ENCODE measurements around the gene TIGD6. TPM values are rescaled to one million over a fixed set of nuclear protein-coding genes. Genes with fewer than 3 reads are reported as not detected.
"Not testable (repeated sequence)": the region's sequence is repeated elsewhere in the genome, so short reads cannot be mapped to it uniquely, and the experiment has no call there.

TIGD6 gene
- total RNA-seq, 1 donor from 2014 or later = 2.4 TPM

- peak within 1 kb of the TSS; percentile 99 for H3K27ac Mint-ChIP-seq
- H3K36me3 Mint-ChIP-seq (ENCODE audit: low read depth) = peaks cover 3% of the 10 kb centered on the region
- DNase-seq (ENCODE audit: low spot score) = peak; percentile 94
- H3K4me1 Mint-ChIP-seq (ENCODE audit: low read depth) = peaks cover 33% of the 10 kb centered on the region
- intact Hi-C loops (cut with micrococcal nuclease) = loop anchor here (1.0 to 5.0 kb wide), 4 partner anchors 108 to 613 kb away; partner anchors contain the start of gene GRPEL2
- H3K4me3 Mint-ChIP-seq (ENCODE audit: low read depth) = peak within 1 kb of the TSS; percentile 89
- no peaks in the 10 kb centered on the region for H3K27me3 Mint-ChIP-seq (ENCODE audit: low read depth)
- H3K9me3 Mint-ChIP-seq = no peaks in the 10 kb centered on the region
Observed at GRCh38 chr5:149960272-149961185, 39.9 kb downstream of the TIGD6 start, which contains the start of gene SLC26A2. Gene SLC26A2 (plus strand): TSS chr5:149960758. CDS start chr5:149977653, 16,895 bp downstream.

GRCh38 chr5:149959406-149960236, 40.8 kb downstream of the TIGD6 start:
- intact Hi-C loops (cut with micrococcal nuclease) = loop anchor here (1.0 to 5.0 kb wide), 6 partner anchors 19 to 612 kb away; partner anchors contain the start of genes GRPEL2, HMGXB3 and TIGD6
- H3K36me3 Mint-ChIP-seq (ENCODE audit: low read depth) = peaks cover 3% of the 10 kb centered on the region
- H3K4me3 Mint-ChIP-seq (ENCODE audit: low read depth) = peak overlapping the region; percentile 89
- peaks cover 33% of the 10 kb centered on the region for H3K4me1 Mint-ChIP-seq (ENCODE audit: low read depth)
- peak overlapping the region; percentile 99 for H3K27ac Mint-ChIP-seq
- no peaks in the 10 kb centered on the region for H3K27me3 Mint-ChIP-seq (ENCODE audit: low read depth)
- peak; percentile 36 for DNase-seq (ENCODE audit: low spot score)
- no peaks in the 10 kb centered on the region for H3K9me3 Mint-ChIP-seq

GRCh38 chr5:149957855-149958254, 42.6 kb downstream of the TIGD6 start:
- H3K27ac Mint-ChIP-seq = no peak overlapping the region
- H3K4me3 Mint-ChIP-seq (ENCODE audit: low read depth) = no peak overlapping the region
- H3K36me3 Mint-ChIP-seq (ENCODE audit: low read depth) = peaks cover 3% of the 10 kb centered on the region
- no peak for DNase-seq (ENCODE audit: low spot score)
- H3K4me1 Mint-ChIP-seq (ENCODE audit: low read depth) = peaks cover 33% of the 10 kb centered on the region
- intact Hi-C loops (cut with micrococcal nuclease) = no loop called here
- no peaks in the 10 kb centered on the region for H3K27me3 Mint-ChIP-seq (ENCODE audit: low read depth)
- no peaks in the 10 kb centered on the region for H3K9me3 Mint-ChIP-seq

- intact Hi-C loops (cut with micrococcal nuclease) = no loop called here
Observed at GRCh38 chr5:149956685-149957084, 43.8 kb downstream of the TIGD6 start.

GRCh38 chr5:149954798-149955197, 45.7 kb downstream of the TIGD6 start:
- intact Hi-C loops (cut with micrococcal nuclease) = no loop called here
- H3K4me3 Mint-ChIP-seq (ENCODE audit: low read depth) = no peak overlapping the region

More at GRCh38 chr5:149956685-149957084, 43.8 kb downstream of the TIGD6 start:
- Mint-ChIP-seq H3K36me3 (ENCODE audit: low read depth) (no peaks in the 10 kb centered on the region), H3K9me3 (no peaks in the 10 kb centered on the region), H3K27ac (no peak overlapping the region), H3K4me1 (ENCODE audit: low read depth) (peaks cover 21% of the 10 kb centered on the region), H3K4me3 (ENCODE audit: low read depth) (no peak overlapping the region), H3K27me3 (ENCODE audit: low read depth) (peaks cover 4% of the 10 kb centered on the region)
- no peak for DNase-seq (ENCODE audit: low spot score)

GRCh38 chr5:149953436-149954121, 46.9 kb downstream of the TIGD6 start:
- peaks cover 12% of the 10 kb centered on the region for H3K27me3 Mint-ChIP-seq (ENCODE audit: low read depth)
- H3K9me3 Mint-ChIP-seq = no peaks in the 10 kb centered on the region
- intact Hi-C loops (cut with micrococcal nuclease) = no loop called here
- DNase-seq (ENCODE audit: low spot score) = no peak
- H3K36me3 Mint-ChIP-seq (ENCODE audit: low read depth) = no peaks in the 10 kb centered on the region
- no peak overlapping the region for H3K27ac Mint-ChIP-seq
- no peak overlapping the region for H3K4me3 Mint-ChIP-seq (ENCODE audit: low read depth)
- H3K4me1 Mint-ChIP-seq (ENCODE audit: low read depth) = no peaks in the 10 kb centered on the region

More at GRCh38 chr5:149954798-149955197, 45.7 kb downstream of the TIGD6 start:
- H3K36me3 Mint-ChIP-seq (ENCODE audit: low read depth) = no peaks in the 10 kb centered on the region
- no peaks in the 10 kb centered on the region for H3K9me3 Mint-ChIP-seq
- peaks cover 11% of the 10 kb centered on the region for H3K4me1 Mint-ChIP-seq (ENCODE audit: low read depth)
- no peak for DNase-seq (ENCODE audit: low spot score)
- H3K27ac Mint-ChIP-seq = no peak overlapping the region
- peaks cover 8% of the 10 kb centered on the region for H3K27me3 Mint-ChIP-seq (ENCODE audit: low read depth)

- Mint-ChIP-seq H3K27me3 (ENCODE audit: low read depth) (peaks cover 20% of the 10 kb centered on the region), H3K36me3 (ENCODE audit: low read depth) (no peaks in the 10 kb centered on the region), H3K4me3 (ENCODE audit: low read depth) (no peak overlapping the region), H3K4me1 (ENCODE audit: low read depth) (no peaks in the 10 kb centered on the region), H3K27ac (no peak overlapping the region), H3K9me3 (no peaks in the 10 kb centered on the region)
- no peak for DNase-seq (ENCODE audit: low spot score)
- intact Hi-C loops (cut with micrococcal nuclease) = no loop called here
Observed at GRCh38 chr5:149951138-149951749, 49.2 kb downstream of the TIGD6 start.

GRCh38 chr5:149948993-149949392, 51.5 kb downstream of the TIGD6 start:
- Mint-ChIP-seq H3K4me1 (ENCODE audit: low read depth) (no peaks in the 10 kb centered on the region), H3K4me3 (ENCODE audit: low read depth) (no peak overlapping the region), H3K36me3 (ENCODE audit: low read depth) (no peaks in the 10 kb centered on the region), H3K27me3 (ENCODE audit: low read depth) (peaks cover 20% of the 10 kb centered on the region), H3K9me3 (no peaks in the 10 kb centered on the region), H3K27ac (no peak overlapping the region)
- no peak for DNase-seq (ENCODE audit: low spot score)
- intact Hi-C loops (cut with micrococcal nuclease) = no loop called here

- no peak overlapping the region for H3K27ac Mint-ChIP-seq
- H3K9me3 Mint-ChIP-seq = no peaks in the 10 kb centered on the region
- no peak overlapping the region for H3K4me3 Mint-ChIP-seq (ENCODE audit: low read depth)
- no peaks in the 10 kb centered on the region for H3K36me3 Mint-ChIP-seq (ENCODE audit: low read depth)
- DNase-seq (ENCODE audit: low spot score) = no peak
- intact Hi-C loops (cut with micrococcal nuclease) = no loop called here
- H3K27me3 Mint-ChIP-seq (ENCODE audit: low read depth) = peaks cover 15% of the 10 kb centered on the region
- H3K4me1 Mint-ChIP-seq (ENCODE audit: low read depth) = no peaks in the 10 kb centered on the region
Observed at GRCh38 chr5:149946118-149946517, 54.3 kb downstream of the TIGD6 start.

GRCh38 chr5:149944666-149945065, 55.8 kb downstream of the TIGD6 start, which contains the start of gene PDE6A:
Gene PDE6A (minus strand): TSS chr5:149944793. CDS start chr5:149944673, 120 bp downstream.
- Mint-ChIP-seq H3K27me3 (ENCODE audit: low read depth) (peaks cover 12% of the 10 kb centered on the region), H3K9me3 (no peaks in the 10 kb centered on the region), H3K27ac (no peak within 1 kb of the TSS), H3K4me1 (ENCODE audit: low read depth) (peaks cover 6% of the 10 kb centered on the region), H3K36me3 (ENCODE audit: low read depth) (no peaks in the 10 kb centered on the region), H3K4me3 (ENCODE audit: low read depth) (no peak within 1 kb of the TSS)
- DNase-seq (ENCODE audit: low spot score) = no peak
- intact Hi-C loops (cut with micrococcal nuclease) = no loop called here

- H3K36me3 Mint-ChIP-seq (ENCODE audit: low read depth); intact Hi-C loops (cut with micrococcal nuclease); H3K4me3 Mint-ChIP-seq (ENCODE audit: low read depth); H3K9me3 Mint-ChIP-seq; DNase-seq (ENCODE audit: low spot score); H3K27me3 Mint-ChIP-seq (ENCODE audit: low read depth); H3K27ac Mint-ChIP-seq: not testable (repeated sequence)
- peaks cover 13% of the 10 kb centered on the region for H3K4me1 Mint-ChIP-seq (ENCODE audit: low read depth)
Observed at GRCh38 chr5:149943177-149943949, 57.1 kb downstream of the TIGD6 start.

Measured in activated T-helper 2 cell treated with anti-CD3 and anti-CD28 coated beads, Interferon-gamma antibody, Interleukin-2, Interleukin-4, amounts not matched to agents 10 μg/mL and 5 μg/mL and 100 μg/mL, durations not matched to agents 14 hours and 24 hours and 36 hours (primary cell).